ENCODE data around the gene LRBA. TPM values are rescaled to one million over a fixed set of nuclear protein-coding genes. Genes with fewer than 3 reads are reported as not detected.

LRBA gene
- total RNA-seq, 1 donor = 38.4 TPM

DNA sequence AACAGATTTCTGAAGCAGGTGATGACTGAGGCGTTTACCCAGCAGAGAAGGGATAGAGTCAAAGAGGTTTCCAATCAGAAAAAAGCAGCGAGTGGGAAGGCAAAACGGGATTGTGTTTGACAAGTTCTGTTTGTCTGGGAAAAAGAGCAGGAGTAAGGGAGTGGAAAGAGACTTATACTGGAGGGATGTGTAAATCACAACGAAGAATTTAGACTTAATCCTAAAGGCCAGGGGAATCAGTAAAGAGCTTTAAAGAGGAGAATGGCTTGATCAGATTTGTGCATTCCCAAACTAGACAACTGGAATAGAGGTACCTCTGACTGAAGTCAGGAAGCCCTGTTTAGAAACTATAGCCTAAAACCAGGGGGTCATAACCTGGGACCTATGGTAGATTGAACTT is 31.5 kb upstream of the LRBA start:
- H3K4me3 ChIP-seq (ENCODE audit: low read depth, low read length) = no peak overlapping the region
- TF ChIP-seq, protein P1, sequence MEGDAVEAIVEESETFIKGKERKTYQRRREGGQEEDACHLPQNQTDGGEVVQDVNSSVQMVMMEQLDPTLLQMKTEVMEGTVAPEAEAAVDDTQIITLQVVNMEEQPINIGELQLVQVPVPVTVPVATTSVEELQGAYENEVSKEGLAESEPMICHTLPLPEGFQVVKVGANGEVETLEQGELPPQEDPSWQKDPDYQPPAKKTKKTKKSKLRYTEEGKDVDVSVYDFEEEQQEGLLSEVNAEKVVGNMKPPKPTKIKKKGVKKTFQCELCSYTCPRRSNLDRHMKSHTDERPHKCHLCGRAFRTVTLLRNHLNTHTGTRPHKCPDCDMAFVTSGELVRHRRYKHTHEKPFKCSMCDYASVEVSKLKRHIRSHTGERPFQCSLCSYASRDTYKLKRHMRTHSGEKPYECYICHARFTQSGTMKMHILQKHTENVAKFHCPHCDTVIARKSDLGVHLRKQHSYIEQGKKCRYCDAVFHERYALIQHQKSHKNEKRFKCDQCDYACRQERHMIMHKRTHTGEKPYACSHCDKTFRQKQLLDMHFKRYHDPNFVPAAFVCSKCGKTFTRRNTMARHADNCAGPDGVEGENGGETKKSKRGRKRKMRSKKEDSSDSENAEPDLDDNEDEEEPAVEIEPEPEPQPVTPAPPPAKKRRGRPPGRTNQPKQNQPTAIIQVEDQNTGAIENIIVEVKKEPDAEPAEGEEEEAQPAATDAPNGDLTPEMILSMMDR (IDR thresholded peaks at IDR 0.05; ENCODE audit: insufficient read depth, low read depth, low read length) = no peak
- no peak for DNase-seq (ENCODE audit: low read depth)

DNA sequence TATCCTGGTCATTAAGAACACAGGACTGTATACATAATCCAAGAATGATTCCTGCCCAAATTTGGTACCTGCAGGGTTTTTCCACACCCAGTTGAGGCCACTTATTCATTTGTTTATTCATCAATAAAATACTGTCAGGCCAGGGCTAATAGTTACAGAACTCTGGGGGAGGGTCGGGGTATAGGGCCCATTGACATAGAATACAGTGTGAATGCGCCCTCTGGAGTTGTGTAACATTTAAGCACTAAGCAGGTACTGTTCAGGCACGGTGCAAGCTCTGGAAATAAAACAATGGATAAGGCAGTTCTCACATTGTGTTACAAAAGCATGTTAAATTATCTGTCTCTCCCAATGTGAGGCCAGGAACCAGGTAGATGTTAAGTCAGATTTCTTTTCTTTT is 30.8 kb upstream of the LRBA start:
- no peak for DNase-seq (ENCODE audit: low read depth)
- no peak overlapping the region for H3K4me3 ChIP-seq (ENCODE audit: low read depth, low read length)
- TF ChIP-seq, protein P1 (IDR thresholded peaks at IDR 0.05; ENCODE audit: insufficient read depth, low read depth, low read length) = no peak

DNA sequence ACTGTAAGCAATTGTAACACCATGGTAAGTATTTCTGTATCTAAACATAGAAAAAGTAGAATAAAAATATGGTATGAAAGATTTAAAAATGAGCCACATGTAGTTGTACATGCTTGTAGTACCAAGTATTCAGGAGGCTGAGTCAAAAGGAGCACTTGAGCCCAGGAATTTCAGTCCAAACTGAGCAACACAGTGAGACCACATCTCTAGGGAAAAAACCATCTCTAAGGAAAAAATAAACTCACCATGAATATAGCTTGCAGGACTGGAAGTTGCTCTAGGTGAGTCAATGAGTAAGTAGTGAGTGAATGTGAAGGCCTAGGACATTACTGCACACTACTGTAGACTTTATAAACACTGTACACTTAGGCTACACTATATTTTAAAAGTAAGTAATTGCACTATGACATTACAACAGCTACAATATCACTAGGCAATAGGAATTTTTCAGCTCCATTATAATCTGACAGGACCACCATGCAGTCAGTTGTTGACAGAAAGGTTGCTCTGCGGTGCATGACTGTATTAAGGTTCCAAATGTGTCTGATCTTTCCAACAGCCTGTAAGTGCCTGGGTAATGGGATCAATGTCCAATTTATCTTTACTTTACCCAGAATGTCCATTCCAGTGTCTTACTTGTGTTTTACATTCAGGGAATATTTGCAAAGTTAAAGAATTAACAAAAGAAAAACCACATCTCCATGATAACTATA is 28.9 kb upstream of the LRBA start:
- H3K4me3 ChIP-seq (ENCODE audit: low read depth, low read length) = no peak overlapping the region
- no peak for DNase-seq (ENCODE audit: low read depth)
- TF ChIP-seq, protein P1 (IDR thresholded peaks at IDR 0.05; ENCODE audit: insufficient read depth, low read depth, low read length) = no peak

DNA sequence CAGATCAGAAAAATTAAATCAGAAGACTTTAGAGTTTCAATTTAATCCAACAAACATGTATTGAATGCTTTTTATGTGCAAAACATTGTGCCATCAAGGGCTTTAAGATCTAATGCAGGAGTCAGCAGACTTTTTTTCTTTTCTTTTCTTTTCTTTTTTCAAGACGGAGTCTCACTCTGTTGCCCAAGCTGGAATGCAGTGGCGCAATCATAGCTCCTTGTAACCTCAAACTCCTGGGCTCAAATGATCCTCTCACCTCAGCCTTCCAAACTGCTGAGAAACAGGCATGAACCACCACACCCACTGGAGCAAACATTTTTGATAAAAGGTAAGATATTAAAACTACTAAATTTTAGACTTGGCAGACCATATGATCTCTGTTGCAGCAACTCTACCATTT is 24.6 kb upstream of the LRBA start:
- H3K4me3 ChIP-seq (ENCODE audit: low read depth, low read length) = no peak overlapping the region
- no peak for DNase-seq (ENCODE audit: low read depth)
- TF ChIP-seq, protein P1 (IDR thresholded peaks at IDR 0.05; ENCODE audit: insufficient read depth, low read depth, low read length) = no peak

DNA sequence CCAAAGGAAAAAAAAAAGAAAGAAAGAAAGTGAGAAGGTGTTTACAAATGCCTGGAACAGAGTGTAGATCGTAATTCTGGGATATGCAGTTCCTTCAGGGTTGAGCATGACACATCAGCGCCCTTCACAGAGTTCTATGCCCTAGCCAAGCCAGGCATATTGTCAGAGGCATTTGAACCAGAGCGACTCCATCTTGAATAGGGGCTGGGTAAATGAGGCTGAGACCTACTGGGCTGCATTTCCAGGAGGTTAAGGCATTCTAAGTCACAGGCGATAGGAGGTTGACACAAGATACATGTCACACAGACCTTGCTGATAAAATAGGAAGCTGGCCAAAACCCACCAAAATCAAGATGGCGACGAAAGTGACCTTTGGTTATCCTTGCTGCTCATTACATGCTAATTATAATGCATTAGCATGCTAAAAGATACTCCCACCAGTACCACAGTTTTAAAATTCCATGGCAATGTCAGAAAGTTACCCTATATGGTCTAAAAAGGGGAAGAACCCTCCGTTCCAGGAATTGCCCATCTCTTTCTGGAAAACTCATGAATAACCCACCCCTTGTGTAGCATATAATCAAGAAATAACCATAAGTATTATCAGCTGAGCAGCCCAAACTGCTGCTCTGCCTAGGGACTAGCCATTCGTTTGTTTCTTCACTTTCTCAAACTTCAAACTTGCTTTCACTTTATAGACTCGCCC is 23.5 kb upstream of the LRBA start:
- DNase-seq (ENCODE audit: low read depth) = no peak
- TF ChIP-seq, protein P1 (IDR thresholded peaks at IDR 0.05; ENCODE audit: insufficient read depth, low read depth, low read length) = no peak
- no peak overlapping the region for H3K4me3 ChIP-seq (ENCODE audit: low read depth, low read length)

DNA sequence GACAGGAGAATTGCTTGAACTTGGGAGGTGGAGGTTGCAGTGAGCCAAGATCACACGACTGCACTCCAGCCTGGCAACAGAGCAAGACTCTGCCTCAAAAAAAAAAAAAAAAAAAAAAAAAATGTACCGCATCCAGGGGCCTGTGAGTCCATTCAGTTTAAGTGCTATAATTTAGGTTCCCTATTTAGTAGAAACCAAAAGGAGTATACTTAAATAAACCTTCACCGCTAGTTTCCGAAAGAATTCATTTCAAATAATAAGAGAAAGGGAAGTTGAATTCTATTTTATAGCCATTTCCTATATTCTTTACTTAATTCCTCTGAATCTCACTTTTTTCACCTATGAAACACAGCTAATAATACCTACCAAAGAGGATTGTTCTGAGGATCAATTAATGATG is 20.8 kb upstream of the LRBA start:
- DNase-seq (ENCODE audit: low read depth) = no peak
- no peak overlapping the region for H3K4me3 ChIP-seq (ENCODE audit: low read depth, low read length)
- TF ChIP-seq, protein P1 (IDR thresholded peaks at IDR 0.05; ENCODE audit: insufficient read depth, low read depth, low read length) = no peak

Measured in fibroblast of villous mesenchyme (primary cell).